GM23338 (cell line): ENCODE results near the gene BCL2. TPM values are rescaled to one million over a fixed set of nuclear protein-coding genes. Genes with fewer than 3 reads are reported as not detected.
A peak's percentile ranks its signal among the peaks of the same experiment; 100 is the strongest.

Experiments used
- ATAC-seq: fragments of 200-7000 bp; cut with Tn5 transposase; 3 replicates; pipeline ENCODE4 v1.9.1; 2020
- DNase-seq: peaks from one replicate; pipeline ENCODE4 v3.0.0-alpha.2; 2015; ENCODE audit warnings: low spot score
- H2AFZ ChIP-seq: fragments of 200-600 bp; sonication (generic); 2 replicates; pipeline ENCODE4 v1.8.0; 2016; ENCODE audit warnings: antibody characterized with exemption, mild to moderate bottlenecking, moderate library complexity
- H3F3A ChIP-seq: fragments of 200-600 bp; sonication (generic); replicated peaks from 2 replicates; pipeline ENCODE4 v1.8.0; 2017; ENCODE audit warnings: antibody characterized with exemption, mixed run types, low read depth
- H3K27ac ChIP-seq: fragments of 200-600 bp; sonication (generic); 2 replicates; pipeline ENCODE4 v1.6.1; 2016; ENCODE audit warnings: low read depth
- H3K27me3 ChIP-seq: fragments of 200-600 bp; sonication (generic); 2 replicates; pipeline ENCODE4 v1.8.0; 2016; ENCODE audit warnings: mild to moderate bottlenecking, mixed run types, moderate library complexity; ENCODE audit not compliant: insufficient read depth
- H3K36me3 ChIP-seq: fragments of 200-600 bp; sonication (generic); 2 replicates; pipeline ENCODE4 v1.8.0; 2016; ENCODE audit warnings: mild to moderate bottlenecking; ENCODE audit not compliant: insufficient read depth
- H3K4me1 ChIP-seq: fragments of 200-600 bp; sonication (generic); 2 replicates; pipeline ENCODE4 v1.8.0; 2016; ENCODE audit warnings: mild to moderate bottlenecking, moderate library complexity; ENCODE audit not compliant: insufficient read depth
- H3K4me2 ChIP-seq: fragments of 200-600 bp; sonication (generic); 2 replicates; pipeline ENCODE4 v1.7.1; 2017; ENCODE audit warnings: mixed run types
- H3K4me3 ChIP-seq: fragments of 200-600 bp; sonication (generic); 2 replicates; pipeline ENCODE4 v1.6.1; 2016; ENCODE audit warnings: mixed run types
- H3K79me2 ChIP-seq: fragments of 200-600 bp; sonication (generic); replicated peaks from 2 replicates; pipeline ENCODE4 v1.8.0; 2017; ENCODE audit warnings: mild to moderate bottlenecking; ENCODE audit not compliant: insufficient read depth
- H3K9me2 ChIP-seq: fragments of 200-600 bp; sonication (generic); 2 replicates; pipeline ENCODE4 v1.8.0; 2017; ENCODE audit not compliant: insufficient read depth
- H4K20me1 ChIP-seq: fragments of 200-600 bp; sonication (generic); replicated peaks from 2 replicates; pipeline ENCODE4 v1.8.0; 2017; ENCODE audit warnings: mild to moderate bottlenecking; ENCODE audit not compliant: insufficient read depth
- H3K27ac Mint-ChIP-seq: 2 replicates; pipeline ENCODE4 v1.8.0; 2020; ENCODE audit warnings: inconsistent platforms, mild to moderate bottlenecking, moderate library complexity, mixed read lengths
- H3K27me3 Mint-ChIP-seq: 3 replicates; pipeline ENCODE4 v1.8.0; 2022; ENCODE audit warnings: low read depth, mild to moderate bottlenecking, moderate library complexity, mixed read lengths, inconsistent platforms; ENCODE audit not compliant: insufficient read depth, poor library complexity
- H3K36me3 Mint-ChIP-seq: 3 replicates; pipeline ENCODE4 v1.8.0; 2021; ENCODE audit warnings: low read depth, mild to moderate bottlenecking, inconsistent platforms, moderate library complexity, mixed read lengths
- H3K4me1 Mint-ChIP-seq: 3 replicates; pipeline ENCODE4 v1.8.0; 2020; ENCODE audit warnings: mild to moderate bottlenecking, inconsistent platforms, mixed read lengths
- H3K4me3 Mint-ChIP-seq: 3 replicates; pipeline ENCODE4 v1.8.0; 2021; ENCODE audit warnings: moderate library complexity, mild to moderate bottlenecking, inconsistent platforms, mixed read lengths
- H3K9me3 Mint-ChIP-seq: 3 replicates; pipeline ENCODE4 v1.8.0; 2020; ENCODE audit warnings: moderate library complexity, mild to moderate bottlenecking, inconsistent platforms, mixed read lengths
- CREB1 ChIP-seq: fragments of 250-450 bp; sonication (Bioruptor Pico); IDR thresholded peaks from 2 replicates; pipeline ENCODE4 v1.5.0; 2020; ENCODE audit warnings: low read depth, mild to moderate bottlenecking, moderate library complexity
- CTCF ChIP-seq, 2 experiments: fragments of 200-600 bp in 1 of 2; sonication (generic) in 1 of 2; conservative IDR thresholded peaks; 2 replicates each; pipeline versions ENCODE4 v1.5.1 to v1.6.1; 2016 to 2017; ENCODE audit warnings: antibody characterized with exemption in 2 of 2, low read depth in 2 of 2, mild to moderate bottlenecking in 2 of 2, moderate library complexity in 1 of 2
- ETS1 ChIP-seq: IDR thresholded peaks from 2 replicates; pipeline ENCODE4 v1.6.1; 2016; ENCODE audit warnings: antibody characterized with exemption
- EZH2phosphoT487 ChIP-seq: fragments of 200-600 bp; sonication (generic); IDR thresholded peaks from one replicate; pipeline ENCODE4 v1.8.1; 2018; ENCODE audit warnings: antibody characterized with exemption; ENCODE audit not compliant: unreplicated experiment
- JUNB ChIP-seq: IDR thresholded peaks from one replicate; pipeline ENCODE4 v1.6.1; 2016; ENCODE audit warnings: antibody characterized with exemption; ENCODE audit not compliant: unreplicated experiment
- NANOG ChIP-seq: IDR thresholded peaks from 2 replicates; pipeline ENCODE4 v1.6.1; 2016; ENCODE audit warnings: antibody characterized with exemption, borderline replicate concordance
- POLR2AphosphoS5 ChIP-seq: IDR thresholded peaks from 2 replicates; pipeline ENCODE4 v1.6.1; 2016; ENCODE audit warnings: antibody characterized with exemption, low read depth
- polyA plus RNA-seq: library from polyadenylated mRNA; unstranded; fragments of >200 nt; fragmentation: Nextera tagmentation; extraction: Ambion mirVana; gene quantifications from 2 replicates; pipeline ENCODE4 v1.2.1, GENCODE V29; 2016
- total RNA-seq: library from RNA; depleted of rRNA; stranded (reverse); fragments of >200 nt; shearing (Covaris generic); gene quantifications from 2 replicates; pipeline ENCODE4 v1.2.3, GENCODE V29; 2014

The BCL2 gene
- total and polyA plus RNA-seq, 2 experiments from 2014 or later: 1.2 to 4.0 TPM

- Mint-ChIP-seq H3K4me3 (no peak overlapping the region), H3K27ac (no peak overlapping the region; the same call in 1 of the 2 replicates), H3K4me1 (peaks cover 23% of the 10 kb centered on the region), H3K9me3 (no peaks in the 10 kb centered on the region; the same call in 2 of the 3 replicates), H3K36me3 (no peaks in the 10 kb centered on the region; the same call in 2 of the 3 replicates), H3K27me3 (peaks cover 2% of the 10 kb centered on the region)
- Histone ChIP-seq H3K9me2 (0 out of 2 replicates have a peak, but pooled peaks cover 4% of the 10 kb centered on the region), H4K20me1 (no peaks in the 10 kb centered on the region), H2AFZ (0 out of 2 replicates have a peak overlapping the region, but pooled peaks have one; percentile 5), H3K36me3 (no peaks in the 10 kb centered on the region), H3K4me1 (peaks cover 5% of the 10 kb centered on the region), H3F3A (no peaks in the 10 kb centered on the region), H3K27ac (no peak overlapping the region), H3K79me2 (no peaks in the 10 kb centered on the region), H3K27me3 (no peaks in the 10 kb centered on the region), H3K4me2 (no peak overlapping the region), H3K4me3 (no peak overlapping the region)
- TF ChIP-seq CREB1 (CRISPR knock-in tag) (no peak), EZH2phosphoT487 (no peak), POLR2AphosphoS5 (no peak), NANOG (no peak), CTCF (conservative IDR thresholded peaks at IDR 0.05; ENCODE audit: low read depth in 2 of 2) (peak; percentile 70 to 78)
- ATAC-seq: peak; percentile 86
- DNase-seq: peak; percentile 86
Observed at GRCh38 chr18:63131106-63131958, 188.2 kb downstream of the BCL2 start.

GRCh38 chr18:63130176-63130575, 189.4 kb downstream of the BCL2 start:
- Histone ChIP-seq H3K9me2 (0 out of 2 replicates have a peak, but pooled peaks cover 4% of the 10 kb centered on the region), H3K4me2 (no peak overlapping the region), H3K27me3 (no peaks in the 10 kb centered on the region), H4K20me1 (no peaks in the 10 kb centered on the region), H3F3A (no peaks in the 10 kb centered on the region), H3K79me2 (no peaks in the 10 kb centered on the region), H3K36me3 (no peaks in the 10 kb centered on the region), H3K27ac (no peak overlapping the region), H2AFZ (no peak overlapping the region), H3K4me1 (peaks cover 5% of the 10 kb centered on the region), H3K4me3 (no peak overlapping the region)
- peaks cover 23% of the 10 kb centered on the region for H3K4me1 Mint-ChIP-seq
- no peak overlapping the region for H3K4me3 Mint-ChIP-seq
- no peak for ATAC-seq
- no peak for DNase-seq
- no peaks in the 10 kb centered on the region; the same call in 2 of the 3 replicates for H3K9me3 Mint-ChIP-seq
- no peaks in the 10 kb centered on the region for H3K36me3 Mint-ChIP-seq
- H3K27me3 Mint-ChIP-seq: peaks cover 3% of the 10 kb centered on the region
- TF ChIP-seq JUNB (no peak), ETS1 (no peak)
- no peak overlapping the region for H3K27ac Mint-ChIP-seq
